ENCODE results near the gene TOM1.

The TOM1 gene

DNA sequence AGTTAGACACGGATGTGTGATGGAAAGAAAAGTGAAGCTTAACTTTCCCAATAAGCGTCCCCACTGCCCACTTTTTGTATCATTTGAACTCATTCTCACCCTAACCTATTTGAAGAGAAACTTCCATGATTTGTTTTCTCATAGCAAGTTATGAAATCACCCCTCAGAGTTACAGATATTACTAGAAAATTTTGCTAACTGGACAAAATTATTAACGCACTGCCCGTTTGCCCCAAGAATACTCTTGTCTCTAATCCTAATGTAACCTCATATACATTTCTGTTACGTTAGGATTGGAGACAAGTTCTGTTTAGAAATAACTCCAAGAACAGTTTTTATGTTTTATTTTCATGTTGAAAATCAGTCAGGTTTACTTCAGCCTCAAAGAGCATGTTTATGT, 25.5 kb downstream of the TOM1 start:
- ChIA-PET POLR2A (interaction anchor here (1.3 kb wide), 1 partner anchor 26 kb away, joined by 4 read pairs; the partner anchor contains the start of gene TOM1), CTCF (no interaction called here)
- TF ChIP-seq FOXM1 (IDR thresholded peaks at IDR 0.05; ENCODE audit: borderline replicate concordance) = no peak
- TF ChIP-seq NFRKB (IDR thresholded peaks at IDR 0.05) = no peak
- no peak for TF ChIP-seq L3MBTL2 (conservative IDR thresholded peaks at IDR 0.05)
- TF ChIP-seq CTBP1 (IDR thresholded peaks at IDR 0.05; ENCODE audit: borderline replicate concordance) = no peak
- no peak for TF ChIP-seq TARDBP (IDR thresholded peaks at IDR 0.05)
- TF ChIP-seq BHLHE40 (IDR thresholded peaks at IDR 0.05; ENCODE audit: borderline replicate concordance) = no peak
- no peak for TF ChIP-seq LEF1 (IDR thresholded peaks at IDR 0.05; ENCODE audit: borderline replicate concordance)
- no peak for TF ChIP-seq SUZ12 (IDR thresholded peaks at IDR 0.05)
- TF ChIP-seq ARNT (IDR thresholded peaks at IDR 0.05) = no peak
- TF ChIP-seq, protein P1, sequence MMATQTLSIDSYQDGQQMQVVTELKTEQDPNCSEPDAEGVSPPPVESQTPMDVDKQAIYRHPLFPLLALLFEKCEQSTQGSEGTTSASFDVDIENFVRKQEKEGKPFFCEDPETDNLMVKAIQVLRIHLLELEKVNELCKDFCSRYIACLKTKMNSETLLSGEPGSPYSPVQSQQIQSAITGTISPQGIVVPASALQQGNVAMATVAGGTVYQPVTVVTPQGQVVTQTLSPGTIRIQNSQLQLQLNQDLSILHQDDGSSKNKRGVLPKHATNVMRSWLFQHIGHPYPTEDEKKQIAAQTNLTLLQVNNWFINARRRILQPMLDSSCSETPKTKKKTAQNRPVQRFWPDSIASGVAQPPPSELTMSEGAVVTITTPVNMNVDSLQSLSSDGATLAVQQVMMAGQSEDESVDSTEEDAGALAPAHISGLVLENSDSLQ (IDR thresholded peaks at IDR 0.05) = no peak
- TF ChIP-seq FOXA1 (IDR thresholded peaks at IDR 0.05) = no peak
- TF ChIP-seq ELF4 (IDR thresholded peaks at IDR 0.05) = no peak
- TF ChIP-seq SP1 (IDR thresholded peaks at IDR 0.05) = no peak
- TF ChIP-seq FOXK2 (IDR thresholded peaks at IDR 0.05) = no peak
- TF ChIP-seq ZNF384 (IDR thresholded peaks at IDR 0.05) = no peak
- TF ChIP-seq HDGF (IDR thresholded peaks at IDR 0.05; ENCODE audit: borderline replicate concordance) = no peak
- DNase-seq (ENCODE audit: extremely low spot score) = no peak

DNA sequence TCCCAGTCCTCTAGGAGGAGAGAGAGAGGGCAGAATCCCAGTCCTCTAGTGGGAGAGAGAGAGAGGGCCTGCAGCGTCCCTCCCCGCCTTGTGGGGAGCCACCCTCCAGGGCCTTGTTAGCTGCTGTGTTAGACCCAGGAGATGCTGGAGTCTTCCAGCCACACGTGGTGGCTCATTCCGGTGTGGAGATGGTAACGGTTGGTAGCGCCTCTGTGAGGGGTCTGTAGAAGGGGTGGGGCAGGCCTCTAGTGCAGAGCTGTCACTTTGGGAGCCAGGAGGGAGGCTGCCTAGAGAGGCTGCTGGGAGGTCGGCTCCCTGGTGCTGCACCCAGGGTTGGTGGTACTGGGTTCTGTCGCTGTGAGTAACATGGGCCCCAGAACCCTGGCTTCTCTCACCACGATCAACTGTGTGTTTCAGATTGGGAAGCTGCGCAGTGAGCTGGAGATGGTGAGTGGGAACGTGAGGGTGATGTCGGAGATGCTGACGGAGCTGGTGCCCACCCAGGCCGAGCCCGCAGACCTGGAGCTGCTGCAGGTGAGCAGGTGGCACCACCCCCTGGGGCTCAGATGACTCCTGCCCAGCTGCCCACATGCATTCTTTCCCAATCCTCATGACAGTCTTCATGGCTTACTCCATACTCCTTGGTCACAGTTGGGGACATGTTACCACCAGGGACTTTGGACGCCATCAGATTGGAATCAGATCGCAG, 27.3 kb downstream of the TOM1 start:
- POLR2A ChIA-PET = no interaction called here
- CTCF ChIA-PET = no interaction called here
- DNase-seq (ENCODE audit: extremely low spot score) = no peak
- no peak for TF ChIP-seq FOXK2 (IDR thresholded peaks at IDR 0.05)
- TF ChIP-seq LEF1 (IDR thresholded peaks at IDR 0.05; ENCODE audit: borderline replicate concordance) = no peak
- no peak for TF ChIP-seq SUZ12 (IDR thresholded peaks at IDR 0.05)
- no peak for TF ChIP-seq BHLHE40 (IDR thresholded peaks at IDR 0.05; ENCODE audit: borderline replicate concordance)
- TF ChIP-seq ELF4 (IDR thresholded peaks at IDR 0.05) = no peak
- no peak for TF ChIP-seq ZNF384 (IDR thresholded peaks at IDR 0.05)

DNA sequence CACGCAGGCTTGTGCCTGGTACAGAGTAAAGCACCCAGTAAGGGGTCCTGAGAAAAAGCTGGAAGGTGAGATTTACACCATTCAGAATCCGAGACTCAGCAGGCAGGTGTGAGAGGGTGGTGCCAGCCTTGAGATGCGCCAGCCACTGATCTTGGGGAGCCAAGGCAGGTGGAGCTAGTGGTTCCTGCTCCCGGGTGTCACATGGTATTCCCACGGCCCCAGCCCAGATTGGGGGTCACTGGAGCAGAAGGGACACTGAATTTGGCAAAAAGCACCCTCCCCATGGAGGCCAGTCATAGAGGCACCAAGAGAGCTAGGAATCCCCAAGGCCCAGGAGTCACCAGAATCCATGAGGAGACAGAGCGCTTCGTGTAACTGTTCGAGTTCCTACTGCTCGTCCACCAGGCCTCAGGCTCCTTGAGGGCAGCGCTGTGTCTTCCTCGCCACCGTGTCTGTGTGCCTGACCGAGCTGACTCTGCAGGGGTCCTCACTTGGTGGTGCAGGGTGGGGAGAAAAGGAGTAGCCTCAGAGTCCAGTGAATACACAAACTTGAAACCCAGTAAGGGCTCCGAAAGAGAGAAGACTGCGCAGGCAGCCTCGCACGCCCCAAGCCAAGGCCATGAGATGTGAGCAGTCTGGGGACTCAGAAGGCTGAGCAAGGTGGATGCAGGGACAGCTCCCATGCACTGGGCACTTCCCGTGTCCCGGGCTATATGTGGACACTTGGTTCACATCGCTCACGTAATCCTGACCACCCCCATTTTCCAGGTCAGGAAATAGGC, 28.2 kb downstream of the TOM1 start:
- POLR2A ChIA-PET = no interaction called here
- TF ChIP-seq CTBP1 (IDR thresholded peaks at IDR 0.05; ENCODE audit: borderline replicate concordance) (no peak), HDGF (IDR thresholded peaks at IDR 0.05; ENCODE audit: borderline replicate concordance) (no peak), SUZ12 (IDR thresholded peaks at IDR 0.05) (no peak), ZNF384 (IDR thresholded peaks at IDR 0.05) (no peak), FOXA1 (IDR thresholded peaks at IDR 0.05) (no peak), SP1 (IDR thresholded peaks at IDR 0.05) (no peak), FOXM1 (IDR thresholded peaks at IDR 0.05; ENCODE audit: borderline replicate concordance) (no peak), BHLHE40 (IDR thresholded peaks at IDR 0.05; ENCODE audit: borderline replicate concordance) (no peak), L3MBTL2 (conservative IDR thresholded peaks at IDR 0.05) (no peak), LEF1 (IDR thresholded peaks at IDR 0.05; ENCODE audit: borderline replicate concordance) (no peak), NFRKB (IDR thresholded peaks at IDR 0.05) (no peak), ELF4 (IDR thresholded peaks at IDR 0.05) (no peak), TARDBP (IDR thresholded peaks at IDR 0.05) (no peak)
- TF ChIP-seq, protein P1 (IDR thresholded peaks at IDR 0.05) = no peak
- CTCF ChIA-PET = no interaction called here
- no peak for DNase-seq (ENCODE audit: extremely low spot score)

DNA sequence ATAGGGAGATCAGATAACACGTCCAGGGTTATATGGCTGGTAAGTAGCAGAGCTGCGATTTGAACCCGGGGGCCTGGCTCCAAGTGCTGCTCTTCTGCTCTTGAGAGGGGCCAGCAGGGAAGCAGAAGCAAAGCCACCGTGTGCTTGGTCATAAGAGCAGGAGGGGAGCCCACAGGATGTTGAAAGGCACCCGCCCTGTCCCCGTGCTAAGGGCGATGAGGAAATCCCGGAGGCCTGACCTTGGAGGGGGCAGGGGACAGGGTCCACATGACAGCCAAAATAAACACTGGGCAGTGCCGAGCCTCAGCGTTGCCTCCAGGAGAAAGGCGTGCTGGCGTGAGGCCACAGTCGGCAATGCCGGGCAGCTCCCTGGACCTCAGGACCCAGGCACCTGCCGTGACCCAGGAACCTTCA, 28.8 kb downstream of the TOM1 start:
- POLR2A ChIA-PET = no interaction called here

DNA sequence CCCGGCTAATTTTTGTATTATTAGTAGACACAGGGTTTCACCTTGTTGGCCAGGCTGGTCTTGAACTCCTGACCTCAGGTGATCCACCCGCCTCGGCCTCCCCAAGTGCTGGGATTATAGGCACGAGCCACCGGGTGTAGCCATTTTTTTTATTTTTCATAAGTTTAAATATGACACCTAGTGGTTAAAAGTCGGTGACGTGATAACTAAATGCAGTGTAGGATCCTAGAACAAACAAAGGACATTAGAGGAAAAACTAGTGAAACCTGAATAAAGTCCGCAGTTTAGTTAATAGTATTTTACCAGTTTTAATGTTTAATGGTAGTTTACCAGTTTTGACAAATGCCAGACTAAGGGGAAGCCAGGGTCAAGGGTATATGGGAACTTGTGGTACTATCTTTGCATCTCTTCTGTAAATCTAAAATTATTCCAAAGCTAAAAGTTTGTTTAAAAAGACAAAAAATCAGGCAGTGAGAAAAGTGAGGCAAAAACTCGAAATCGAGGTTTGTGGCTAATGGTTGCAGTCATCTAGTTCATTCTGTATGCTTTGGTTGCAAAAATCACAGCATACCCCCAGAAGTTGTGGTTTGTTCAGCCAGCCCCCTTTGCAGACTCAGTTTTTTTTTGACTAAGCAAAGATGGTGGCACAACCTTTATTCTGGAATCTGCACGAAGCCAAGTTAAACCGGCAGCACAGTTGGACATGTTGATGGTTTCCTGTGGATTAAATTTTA, 29.6 kb downstream of the TOM1 start:
- TF ChIP-seq NFRKB (IDR thresholded peaks at IDR 0.05) (no peak), TARDBP (IDR thresholded peaks at IDR 0.05) (no peak), SUZ12 (IDR thresholded peaks at IDR 0.05) (no peak), ARNT (IDR thresholded peaks at IDR 0.05) (no peak), LEF1 (IDR thresholded peaks at IDR 0.05; ENCODE audit: borderline replicate concordance) (no peak), ELF4 (IDR thresholded peaks at IDR 0.05) (no peak), SP1 (IDR thresholded peaks at IDR 0.05) (no peak), FOXA1 (IDR thresholded peaks at IDR 0.05) (no peak), ZNF384 (IDR thresholded peaks at IDR 0.05) (no peak), FOXM1 (IDR thresholded peaks at IDR 0.05; ENCODE audit: borderline replicate concordance) (no peak), BHLHE40 (IDR thresholded peaks at IDR 0.05; ENCODE audit: borderline replicate concordance) (no peak), HDGF (IDR thresholded peaks at IDR 0.05; ENCODE audit: borderline replicate concordance) (no peak), CTBP1 (IDR thresholded peaks at IDR 0.05; ENCODE audit: borderline replicate concordance) (no peak), L3MBTL2 (conservative IDR thresholded peaks at IDR 0.05) (no peak), FOXK2 (IDR thresholded peaks at IDR 0.05) (no peak)
- TF ChIP-seq, protein P1 (IDR thresholded peaks at IDR 0.05) = no peak
- CTCF ChIA-PET = no interaction called here
- POLR2A ChIA-PET = no interaction called here
- no peak for DNase-seq (ENCODE audit: extremely low spot score)

More for the DNA sequence above, 28.8 kb downstream of the TOM1 start:
- CTCF ChIA-PET = no interaction called here
- no peak for DNase-seq (ENCODE audit: extremely low spot score)
- TF ChIP-seq ARNT (IDR thresholded peaks at IDR 0.05) = no peak
- no peak for TF ChIP-seq FOXM1 (IDR thresholded peaks at IDR 0.05; ENCODE audit: borderline replicate concordance)
- TF ChIP-seq SUZ12 (IDR thresholded peaks at IDR 0.05) = no peak
- no peak for TF ChIP-seq ELF4 (IDR thresholded peaks at IDR 0.05)
- TF ChIP-seq NFRKB (IDR thresholded peaks at IDR 0.05) = no peak
- no peak for TF ChIP-seq FOXK2 (IDR thresholded peaks at IDR 0.05)
- no peak for TF ChIP-seq LEF1 (IDR thresholded peaks at IDR 0.05; ENCODE audit: borderline replicate concordance)
